GM18507 (cell line): ENCODE results near the gene MEPCE.
"Not testable (repeated sequence)": the region's sequence is repeated elsewhere in the genome, so short reads cannot be mapped to it uniquely, and the experiment has no call there.

Source experiments
- DNase-seq: peaks from one replicate; pipeline ENCODE4 v3.0.0; 2011; ENCODE audit warnings: low read depth; ENCODE audit not compliant: insufficient read length; ENCODE audit errors: extremely low spot score
- FAIRE-seq: peaks from 2 replicates; lab custom pipeline; 2011; peaks lifted over from hg19 to GRCh38; lab: Jason Lieb, UNC

Gene MEPCE

DNA sequence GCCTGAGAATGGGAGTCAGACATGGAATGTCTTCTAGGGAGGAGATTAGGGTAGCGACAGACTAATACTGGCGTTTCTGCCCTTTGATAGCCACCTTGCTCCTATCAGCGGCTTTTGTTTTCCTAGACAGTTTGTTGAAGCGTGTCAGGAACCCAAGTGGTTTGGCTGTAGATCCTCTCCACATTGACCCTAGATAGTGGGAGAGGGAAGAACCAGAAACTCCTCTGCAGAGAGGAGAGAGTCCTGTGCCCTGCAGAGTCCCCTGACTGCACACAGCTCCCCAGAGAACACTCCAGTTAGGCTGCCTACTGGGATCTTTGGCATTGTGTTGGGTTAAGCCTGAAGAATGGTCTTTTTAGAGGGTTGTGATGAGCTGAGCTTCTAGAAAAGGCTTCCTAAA, 2.4 kb downstream of the MEPCE start:
- FAIRE-seq (no peak), DNase-seq (no peak)

DNA sequence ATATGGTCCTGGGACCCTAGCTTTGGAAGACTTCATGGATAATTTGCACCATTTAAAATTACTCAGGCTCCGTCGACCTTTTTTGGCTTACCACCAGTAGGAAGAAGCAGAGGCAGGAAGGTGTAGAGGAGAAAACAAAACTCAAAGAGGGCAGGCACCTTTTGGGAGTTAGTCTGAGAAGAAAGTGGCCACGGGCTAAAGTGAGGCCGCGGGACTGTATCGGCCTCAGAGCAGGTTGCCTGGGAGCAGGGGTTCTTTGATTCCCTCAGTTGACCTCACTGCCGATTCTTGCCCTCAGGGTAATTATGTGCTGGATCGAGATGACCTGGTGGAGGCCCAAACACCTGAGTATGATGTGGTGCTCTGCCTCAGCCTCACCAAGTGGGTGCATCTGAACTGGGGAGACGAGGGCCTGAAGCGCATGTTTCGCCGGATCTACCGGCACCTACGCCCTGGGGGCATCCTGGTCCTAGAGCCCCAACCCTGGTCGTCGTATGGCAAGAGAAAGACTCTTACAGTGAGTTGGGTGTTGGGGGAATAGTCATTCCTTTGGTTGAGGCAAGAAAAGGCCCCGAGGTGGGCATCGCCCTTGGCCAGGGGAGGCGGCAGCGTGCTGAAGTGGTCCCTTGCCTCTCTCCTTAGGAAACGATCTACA, 3.1 kb downstream of the MEPCE start:
- no peak for FAIRE-seq
- DNase-seq: no peak

DNA sequence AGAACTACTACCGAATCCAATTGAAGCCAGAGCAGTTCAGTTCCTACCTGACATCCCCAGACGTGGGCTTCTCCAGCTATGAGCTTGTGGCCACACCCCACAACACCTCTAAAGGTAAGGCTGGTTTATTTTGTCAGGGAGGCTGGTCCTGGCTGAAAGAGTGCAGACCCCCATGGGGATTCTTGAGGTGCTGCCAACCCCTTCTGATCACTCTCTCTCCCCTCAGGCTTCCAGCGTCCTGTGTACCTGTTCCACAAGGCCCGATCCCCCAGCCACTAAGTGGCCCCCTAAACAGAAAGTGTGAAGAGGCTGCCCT, 3.6 kb downstream of the MEPCE start:
- no peak for FAIRE-seq
- DNase-seq: no peak

DNA sequence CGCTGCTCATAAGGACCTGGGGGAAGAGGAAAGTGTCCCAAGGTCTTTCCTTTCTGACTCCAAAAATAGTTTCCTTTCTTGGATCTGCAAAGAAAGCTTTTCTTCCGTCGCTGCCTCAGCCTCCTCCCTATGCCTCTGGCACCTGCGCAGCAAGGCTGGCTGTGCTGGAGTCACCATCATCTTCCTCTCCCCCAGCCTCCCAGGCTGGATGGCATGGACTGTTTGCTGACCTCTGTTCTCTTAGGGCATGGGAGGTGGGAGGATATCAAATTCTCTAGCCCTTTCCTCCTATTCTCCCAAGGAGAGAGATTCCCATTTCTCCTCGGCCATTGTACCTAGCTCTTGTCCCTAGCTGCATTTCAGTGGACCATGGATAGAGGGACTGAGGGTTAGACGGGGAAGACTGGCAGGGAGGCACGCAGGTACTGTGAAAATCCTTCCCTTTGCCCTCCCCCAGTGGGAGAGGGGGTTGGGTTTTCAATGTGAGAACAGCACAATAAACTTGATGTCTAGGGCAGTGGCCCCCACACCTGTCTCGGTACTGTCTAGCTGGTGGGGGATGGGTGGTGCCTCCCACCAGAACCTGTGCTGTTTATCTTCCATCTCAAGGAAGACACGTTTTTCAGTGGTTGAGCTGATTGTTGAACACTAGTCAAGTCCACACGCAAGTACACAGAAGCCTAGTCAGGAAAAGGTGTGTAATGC, 4.1 kb downstream of the MEPCE start:
- FAIRE-seq (no peak), DNase-seq (no peak)

DNA sequence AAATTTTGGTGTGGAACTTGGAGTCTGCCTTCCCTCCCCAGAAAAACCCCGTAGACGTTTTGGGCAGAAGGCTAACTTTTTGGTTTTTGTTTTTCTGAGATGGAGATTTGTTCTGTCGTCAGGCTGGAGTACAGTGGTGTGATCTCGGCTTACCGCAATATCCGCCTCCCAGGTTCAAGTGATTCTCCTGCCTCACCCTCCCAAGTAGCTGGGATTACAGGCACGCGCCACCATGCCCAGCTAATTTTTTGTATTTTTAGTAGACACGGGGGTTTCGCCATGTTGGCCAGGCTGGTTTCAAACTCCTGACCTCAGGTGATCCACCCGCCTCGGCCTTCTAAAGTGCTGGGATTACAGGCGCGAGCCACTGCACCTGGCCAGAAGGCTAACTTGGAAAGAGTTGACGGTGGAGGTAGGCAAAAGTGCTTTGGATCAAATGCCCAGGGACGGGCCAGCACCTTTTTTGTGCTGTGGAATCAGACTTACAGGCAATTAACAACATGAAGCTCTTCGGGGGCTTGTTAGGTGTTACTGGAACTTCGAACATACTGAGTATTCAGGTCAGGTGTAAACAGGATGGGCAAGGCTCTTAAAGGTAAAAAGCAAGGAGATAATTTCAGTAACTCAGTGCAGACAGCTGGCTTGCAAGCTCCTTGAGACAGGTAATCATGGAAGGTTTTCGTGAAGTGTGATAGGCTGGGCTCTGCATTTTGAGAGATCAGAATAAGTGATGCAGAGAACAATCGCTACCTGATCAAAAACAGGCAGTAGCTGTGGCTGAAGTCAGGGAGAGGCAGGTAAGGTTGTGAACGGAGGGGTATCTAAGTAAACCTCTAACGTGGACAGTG, 4.9 kb downstream of the MEPCE start:
- DNase-seq (no peak), FAIRE-seq (no peak)

DNA sequence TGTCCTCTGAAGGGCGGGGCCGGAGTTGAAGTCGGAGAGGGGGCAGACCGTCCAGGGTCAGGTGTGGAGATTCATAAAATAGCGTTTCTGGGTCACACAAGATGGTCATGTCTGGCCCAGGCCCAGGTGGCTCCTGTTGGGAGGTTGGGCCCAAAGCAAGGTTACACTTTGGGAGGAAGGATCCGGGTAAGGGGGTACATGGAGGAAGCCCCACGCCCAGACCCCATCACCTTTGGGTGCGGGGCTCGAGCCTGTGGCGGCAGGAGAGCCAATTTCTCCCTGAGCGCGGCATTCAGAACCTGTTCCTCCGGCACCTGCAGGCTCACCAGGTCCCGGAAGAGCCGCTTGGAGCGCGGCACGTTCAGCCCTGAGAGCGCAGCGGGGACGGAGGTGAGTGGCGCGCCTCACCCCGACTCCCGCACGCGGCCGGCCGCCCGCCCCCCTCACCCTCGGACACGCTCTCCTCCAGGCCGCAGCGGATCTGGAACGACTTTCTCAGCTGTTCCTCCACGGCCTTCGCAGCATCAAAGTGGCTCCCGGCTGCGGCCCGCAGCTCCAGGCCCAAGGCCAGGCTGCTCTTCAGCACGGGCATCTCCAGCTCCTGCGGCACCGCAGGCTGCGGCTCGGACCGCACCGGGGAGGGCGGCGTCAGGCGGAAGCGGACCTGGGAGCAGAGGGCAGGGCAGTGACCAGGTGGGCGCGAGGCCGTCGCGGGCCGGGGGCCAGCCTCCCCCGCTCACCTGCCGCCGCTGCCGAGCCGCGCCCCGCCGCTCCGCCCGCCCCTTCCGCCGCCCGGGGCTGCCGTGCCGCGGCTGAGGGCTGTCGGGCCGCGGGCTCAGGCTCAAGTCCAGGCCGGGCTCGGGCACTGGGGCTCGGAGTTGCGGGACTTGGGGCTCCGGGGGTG, 6.0 kb downstream of the MEPCE start:
- FAIRE-seq: no peak
- DNase-seq: no peak

DNA sequence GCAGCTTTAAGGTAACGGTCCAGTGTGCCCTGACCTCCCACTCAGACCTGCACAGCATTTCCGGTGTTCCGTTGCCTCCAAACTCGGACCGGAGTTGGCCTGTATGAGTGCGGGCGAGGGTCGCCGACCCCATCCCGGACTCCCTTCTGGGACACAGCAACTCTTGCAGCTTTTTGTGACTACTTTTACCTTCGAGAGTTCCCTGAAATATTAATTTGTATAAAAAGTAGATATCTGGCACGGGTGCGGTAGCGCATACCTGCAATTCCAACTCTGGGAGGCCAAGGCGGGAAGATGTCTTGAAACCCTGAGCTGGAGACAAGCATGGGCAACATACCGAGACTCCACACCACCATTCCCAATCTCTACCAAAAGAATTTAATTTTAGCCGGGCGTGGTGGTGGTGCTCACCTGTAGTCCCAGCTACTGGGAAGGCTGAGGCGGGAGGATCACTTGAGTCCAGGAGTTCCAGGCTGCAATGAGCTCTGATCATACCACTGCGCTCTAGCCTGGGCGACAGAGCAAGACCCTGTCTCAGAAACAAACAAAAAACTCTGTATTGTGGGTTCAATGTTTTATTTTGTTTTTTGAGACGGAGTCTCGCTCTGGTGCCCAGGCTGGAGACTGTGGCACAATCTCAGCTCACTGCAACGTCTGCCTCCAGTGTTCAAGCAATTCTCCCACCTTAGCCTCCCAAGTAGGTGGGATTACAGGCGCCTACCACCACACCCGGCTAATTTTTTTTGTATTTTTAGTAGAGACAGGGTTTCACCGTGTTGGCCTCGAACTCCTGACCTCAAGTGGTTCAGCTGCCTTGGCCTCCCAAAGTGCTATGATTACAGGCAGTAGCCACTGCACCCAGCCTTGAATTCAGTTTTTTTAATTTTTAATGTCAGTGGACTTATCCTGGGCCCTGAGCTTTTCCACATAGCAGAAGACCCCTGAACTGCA, 7.8 kb downstream of the MEPCE start:
- no peak for FAIRE-seq
- DNase-seq: no peak

DNA sequence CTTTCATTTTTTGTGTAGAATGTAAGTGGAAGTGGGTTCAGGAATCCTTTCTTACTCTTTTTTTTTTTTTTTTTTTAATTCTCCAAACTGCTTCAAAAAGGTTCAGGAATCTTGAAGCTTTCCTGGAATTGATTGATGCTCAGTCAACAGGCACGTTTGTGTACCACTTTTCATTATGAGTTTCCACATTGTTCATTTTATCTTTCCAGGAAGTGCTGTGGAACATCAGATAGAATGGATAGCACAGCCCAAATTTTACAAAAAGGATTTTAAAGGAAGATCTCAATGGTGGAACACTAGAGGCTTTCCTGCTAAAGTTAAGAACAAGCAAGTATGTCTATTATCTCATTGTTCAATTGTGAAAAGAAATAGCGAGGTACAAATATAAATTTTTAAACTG, 8.5 kb downstream of the MEPCE start:
- DNase-seq (no peak), FAIRE-seq (no peak)

DNA sequence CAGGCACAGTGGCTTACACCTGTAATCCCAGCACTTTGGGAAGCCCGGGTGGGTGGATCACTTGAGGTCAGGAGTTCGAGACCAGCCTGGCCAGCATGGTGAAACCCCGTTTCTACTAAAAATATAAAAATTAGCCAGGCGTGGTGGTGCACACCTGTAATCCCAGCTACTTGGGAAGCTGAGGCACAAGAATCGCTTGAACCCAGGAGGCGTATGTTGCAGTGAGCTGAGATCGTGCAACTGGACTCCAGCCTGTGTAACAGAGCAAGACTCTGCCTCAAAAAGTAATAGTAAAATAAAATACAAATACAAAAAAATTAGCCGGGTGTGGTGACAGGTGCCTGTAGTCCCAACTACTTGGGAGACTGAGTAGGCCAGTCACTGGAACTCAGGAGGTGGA, 9.1 kb downstream of the MEPCE start:
- FAIRE-seq, DNase-seq: not testable (repeated sequence)

DNA sequence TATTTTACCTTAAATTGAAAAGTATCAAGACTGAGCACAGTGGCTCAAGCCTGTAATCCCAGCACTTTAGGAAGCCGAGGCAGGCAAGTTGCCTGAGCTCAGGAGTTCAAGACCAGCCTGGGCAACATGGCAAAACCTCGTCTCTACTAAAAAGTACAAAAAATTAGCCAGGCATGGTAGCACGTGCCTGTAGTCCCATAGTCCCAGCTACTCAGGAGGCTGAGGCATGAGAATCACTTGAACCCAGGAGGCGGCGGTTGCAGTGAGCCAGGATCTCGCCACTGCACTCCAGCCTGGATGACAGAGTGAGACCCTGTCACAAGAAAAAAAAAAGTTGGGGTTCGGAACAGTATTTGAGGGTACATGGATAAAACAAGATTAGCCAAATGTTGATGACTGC, 9.6 kb downstream of the MEPCE start:
- DNase-seq, FAIRE-seq: not testable (repeated sequence)

DNA sequence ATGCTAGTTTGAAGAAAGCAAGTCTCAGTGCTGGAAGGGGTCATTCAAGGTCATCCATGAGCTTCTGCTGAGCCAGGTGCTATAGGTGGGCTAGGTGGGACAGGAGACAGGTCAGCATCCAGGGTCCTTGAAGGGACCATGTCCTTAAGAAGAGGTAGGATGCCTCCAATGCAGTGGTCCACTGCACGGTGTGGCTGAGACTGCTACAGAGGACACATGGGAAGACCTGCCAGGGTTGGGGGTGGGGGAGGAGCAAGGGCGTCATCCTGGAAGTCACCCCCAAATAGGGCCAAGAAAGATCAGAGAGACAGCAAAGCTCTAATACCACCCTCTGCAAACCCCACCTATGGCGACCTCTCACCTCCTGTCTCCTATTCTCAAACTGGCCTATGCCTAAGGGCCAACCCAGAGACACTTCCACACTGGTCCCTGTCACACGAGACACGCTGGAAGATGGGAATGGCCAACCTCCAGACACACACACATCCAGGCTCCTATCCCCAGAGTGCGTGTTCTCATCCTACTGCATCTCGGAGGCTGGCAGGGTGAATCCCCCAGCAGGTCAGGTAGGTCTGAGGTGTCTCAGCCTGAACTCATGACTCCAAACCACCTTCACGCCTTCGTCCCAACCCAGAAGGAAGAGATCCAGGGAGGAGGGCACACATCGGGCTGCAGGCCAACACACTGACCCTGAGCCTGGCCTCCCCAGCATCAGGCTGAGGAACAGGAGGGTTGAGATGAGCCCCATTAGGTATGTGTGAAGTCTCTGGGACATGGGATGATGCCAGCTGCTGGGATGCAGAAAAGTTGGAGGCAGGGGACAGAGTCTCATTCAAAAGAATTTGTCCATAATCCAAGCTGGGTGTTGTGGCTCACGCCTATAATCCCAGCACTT, 12.3 kb downstream of the MEPCE start:
- DNase-seq (no peak), FAIRE-seq (no peak)

DNA sequence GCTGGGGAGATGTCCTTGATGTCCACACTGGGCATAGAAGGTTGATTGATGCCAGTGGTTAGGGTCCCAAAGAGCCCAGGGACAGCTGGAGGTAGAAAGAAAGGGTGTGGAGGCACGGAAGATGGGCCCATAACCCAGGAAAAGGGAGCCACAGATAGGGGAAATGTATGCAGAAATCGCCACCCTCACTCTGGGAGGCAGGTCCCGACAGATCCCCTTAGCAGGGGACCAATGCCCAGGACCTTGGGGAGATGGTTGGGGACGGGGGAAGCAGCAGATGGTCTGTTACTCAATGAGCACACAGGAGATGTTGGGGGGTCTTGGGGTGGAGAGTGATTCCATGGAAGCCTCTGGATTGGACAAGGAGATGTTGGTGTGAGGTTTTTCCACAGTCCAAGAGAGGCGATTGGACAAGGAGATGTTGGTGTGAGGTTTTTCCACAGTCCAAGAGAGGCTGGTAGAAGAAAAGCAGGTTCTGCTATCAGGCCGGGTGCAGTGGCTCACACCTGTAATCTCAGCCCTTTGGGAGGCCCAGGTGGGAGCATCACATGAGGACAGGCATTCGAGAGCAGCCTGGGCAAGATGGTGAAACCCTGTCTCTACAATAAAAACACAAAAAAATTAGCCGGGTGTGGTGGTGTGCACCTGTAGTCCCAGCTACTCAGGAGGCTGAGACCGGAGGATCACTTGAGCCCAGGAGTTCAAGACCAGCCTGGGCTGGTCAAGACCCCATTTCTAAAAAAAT, 13.6 kb downstream of the MEPCE start:
- FAIRE-seq (no peak), DNase-seq (no peak)

DNA sequence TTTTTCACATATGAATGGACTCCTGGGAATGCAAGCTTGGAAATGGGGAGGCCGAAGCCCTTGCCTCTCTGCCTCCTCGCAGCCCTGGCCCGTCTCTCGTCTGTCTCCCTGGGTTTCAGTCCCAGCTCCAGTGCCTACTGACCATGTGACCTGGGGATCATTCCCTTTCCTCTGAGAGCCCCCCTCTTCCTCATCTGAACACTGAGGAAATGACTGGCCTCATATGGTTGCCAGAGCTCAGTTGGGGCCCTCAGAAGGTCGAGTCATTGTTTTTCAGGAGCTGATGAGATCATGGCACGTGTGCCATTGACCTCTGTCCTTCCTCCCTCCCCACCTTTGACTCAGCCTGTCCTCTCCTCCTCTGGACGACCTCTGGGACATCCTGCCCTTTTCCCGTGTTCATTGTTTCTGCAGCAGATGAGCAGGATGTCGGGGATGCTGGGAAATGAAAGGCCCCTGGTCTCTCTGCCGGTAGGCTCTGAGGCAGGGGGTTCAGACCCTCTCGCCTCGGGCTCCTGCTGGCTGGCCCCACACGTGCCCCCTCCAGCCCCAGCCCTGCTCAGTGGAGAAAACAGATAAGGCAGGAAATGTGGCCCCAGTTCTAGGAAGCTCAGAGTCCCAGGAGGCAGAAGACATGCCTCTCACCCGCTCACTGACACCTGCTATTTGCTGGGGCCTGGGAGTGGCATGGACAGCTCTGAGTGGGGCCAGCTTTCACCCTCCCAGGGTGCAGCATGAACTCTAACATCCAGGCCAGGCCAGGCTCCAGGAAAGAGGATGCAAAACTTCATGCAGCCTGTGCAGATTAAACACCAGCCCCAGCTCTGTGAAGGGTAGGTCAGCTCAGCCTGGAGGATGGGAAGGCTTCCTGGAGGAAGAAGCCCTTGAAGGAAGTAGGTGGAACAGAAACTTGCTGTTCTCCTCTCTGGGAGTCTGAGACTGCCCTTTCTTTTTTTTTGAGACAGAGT, 15.0 kb downstream of the MEPCE start:
- FAIRE-seq (no peak), DNase-seq (no peak)

DNA sequence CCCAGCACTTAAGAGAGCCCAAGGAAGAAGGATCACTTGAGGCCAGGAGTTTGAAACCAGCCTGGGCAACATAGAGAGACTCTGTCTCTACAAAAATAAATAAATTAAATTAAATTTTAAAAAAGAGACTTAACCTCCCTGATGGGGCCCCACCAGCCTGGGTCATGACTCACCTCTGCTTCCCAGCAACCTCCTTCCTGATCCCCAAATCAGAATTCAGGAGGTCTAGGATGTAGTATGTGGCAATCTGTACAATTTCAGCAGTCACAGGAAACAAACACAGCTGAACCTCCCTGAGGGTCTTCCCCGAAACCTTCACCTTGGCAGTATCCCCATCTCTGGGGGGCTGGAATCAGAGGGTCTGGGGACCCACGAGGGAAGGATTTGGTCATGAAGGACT, 16.4 kb downstream of the MEPCE start:
- DNase-seq (no peak), FAIRE-seq (no peak)

DNA sequence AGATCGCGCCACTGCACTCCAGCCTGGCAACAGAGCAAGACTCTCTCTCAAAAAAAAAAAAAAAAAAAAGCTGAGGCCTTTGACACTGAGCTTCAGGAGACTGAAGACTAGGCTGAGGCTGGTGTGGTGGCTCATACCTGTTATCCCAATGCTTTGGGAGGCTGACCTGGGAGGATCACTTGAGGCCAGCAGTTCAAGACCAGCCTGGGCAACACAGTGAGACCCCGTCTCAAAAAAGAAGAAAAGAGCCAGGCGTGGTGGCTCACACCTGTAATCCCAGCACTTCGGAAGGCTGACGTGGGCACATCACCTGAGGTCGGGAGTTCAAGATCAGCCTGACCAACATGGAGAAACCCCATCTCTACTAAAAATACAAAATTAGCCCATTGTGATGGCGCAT, 17.7 kb downstream of the MEPCE start:
- DNase-seq, FAIRE-seq: not testable (repeated sequence)

DNA sequence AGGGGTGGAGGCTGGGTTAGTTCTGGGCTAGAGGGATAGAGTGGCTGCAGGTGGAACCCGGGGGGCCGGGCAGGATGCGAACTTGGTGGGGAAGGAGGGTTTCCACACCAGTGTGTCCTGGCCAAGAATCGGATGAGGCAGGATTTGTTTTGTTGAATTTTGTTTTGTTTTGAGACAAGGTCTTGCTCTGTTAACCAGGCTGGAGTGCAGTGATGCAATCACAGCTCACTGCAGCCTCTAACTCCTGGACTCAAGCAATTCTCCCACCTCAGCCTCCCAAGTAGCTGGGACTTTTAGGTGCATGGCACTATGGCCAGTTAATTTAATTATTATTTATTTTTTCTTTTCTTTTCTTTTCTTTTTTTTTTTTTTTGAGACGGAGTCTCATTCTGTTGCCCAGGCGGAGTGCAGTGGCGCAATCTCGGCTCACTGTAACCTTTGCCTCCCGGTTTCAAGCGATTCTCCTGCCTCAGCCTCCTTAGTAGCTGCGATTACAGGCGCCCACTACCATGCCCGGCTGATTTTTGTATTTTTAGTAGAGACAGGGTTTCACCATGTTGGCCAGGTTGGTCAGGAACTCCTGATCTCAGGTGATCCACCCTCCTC, 19.7 kb downstream of the MEPCE start:
- DNase-seq (no peak), FAIRE-seq (no peak)
